B cell (primary cell): ENCODE data around the gene AGFG2. TPM values are rescaled to one million over a fixed set of nuclear protein-coding genes. Genes with fewer than 3 reads are reported as not detected.

Experiments used
- ATAC-seq: fragments of 200-7000 bp; cut with Tn5 transposase; one replicate; pipeline ENCODE4 v1.10.0; 2021; ENCODE audit warnings: low read depth, mild to moderate bottlenecking, moderate number of reproducible peaks, moderate library complexity
- CTCF ChIA-PET: fragments of 350-600 bp; sonication (Branson Sonifier 250); formaldehyde crosslinking; loops from one replicate; lab custom pipeline; 2021; ENCODE audit warnings: antibody characterized with exemption, inconsistent platforms; lab: Charles Lee
- POLR2A ChIA-PET: fragments of 350-600 bp; sonication (Branson Sonifier 250); formaldehyde crosslinking; loops from one replicate; lab custom pipeline; 2021; ENCODE audit warnings: antibody characterized with exemption; lab: Charles Lee
- DNase-seq: peaks from one replicate; pipeline ENCODE4 v3.0.0; 2013
- H2AFZ ChIP-seq: 2 replicates; pipeline ENCODE4 v1.6.1; 2012; ENCODE audit warnings: mild to moderate bottlenecking, low read depth, low read length; ENCODE audit not compliant: insufficient read depth, poor library complexity, severe bottlenecking
- H3K27ac ChIP-seq, 2 donors: 1 replicate in 1 of 2; 2 replicates in 1 of 2; pipeline ENCODE4 v1.5.1; 2012 to 2013; ENCODE audit warnings: low read length in 2 of 2, mild to moderate bottlenecking in 2 of 2, moderate library complexity in 1 of 2
- H3K27me3 ChIP-seq, 4 experiments: fragments of 200-600 bp in 1 of 4; sonication (generic) in 1 of 4; replicated peaks in 1 of 4; 1 replicate in 2 of 4; 2 replicates in 2 of 4; pipeline versions ENCODE4 v1.6.1 to v1.7.0; 2013 to 2016; ENCODE audit warnings: low read length in 3 of 4, mild to moderate bottlenecking in 2 of 4, mixed read lengths in 1 of 4, moderate library complexity in 1 of 4; ENCODE audit not compliant: insufficient read depth in 4 of 4, control insufficient read depth in 3 of 4; ENCODE audit errors: control extremely low read depth in 1 of 4
- H3K36me3 ChIP-seq, 2 experiments: replicated peaks in 1 of 2; 1 replicate in 1 of 2; 2 replicates in 1 of 2; pipeline versions ENCODE4 v1.6.1 to v1.7.1; 2013; ENCODE audit warnings: low read length in 1 of 2; ENCODE audit not compliant: insufficient read depth in 2 of 2, control insufficient read depth in 1 of 2; ENCODE audit errors: control extremely low read depth in 1 of 2, extremely low read depth in 1 of 2
- H3K4me1 ChIP-seq, 2 donors: fragments of 200-600 bp in 1 of 2; sonication (generic) in 1 of 2; 1 replicate in 1 of 2; 2 replicates in 1 of 2; pipeline versions ENCODE4 v1.5.1 to v1.6.1; 2013 to 2017; ENCODE audit warnings: low read length in 2 of 2; ENCODE audit not compliant: control insufficient read depth in 2 of 2, insufficient read depth in 2 of 2
- H3K4me2 ChIP-seq: replicated peaks from 2 replicates; pipeline ENCODE3; 2012; ENCODE audit warnings: mild to moderate bottlenecking, low read depth, low read length; ENCODE audit not compliant: poor library complexity, severe bottlenecking
- H3K4me3 ChIP-seq, 5 experiments: fragments of 200-600 bp in 1 of 5; sonication (generic) in 1 of 5; 1 replicate in 3 of 5; 2 replicates in 2 of 5; pipeline versions ENCODE4 v1.5.1 to v1.7.0; 2011 to 2016; ENCODE audit warnings: low read length in 4 of 5, mild to moderate bottlenecking in 4 of 5, low read depth in 2 of 5, control low read depth in 1 of 5, moderate library complexity in 1 of 5; ENCODE audit not compliant: insufficient read depth in 1 of 5; ENCODE audit errors: control extremely low read depth in 1 of 5, extremely low read depth in 1 of 5
- H3K79me2 ChIP-seq: fragments of 200-600 bp; sonication (generic); one replicate; pipeline ENCODE4 v1.6.0; 2016; ENCODE audit warnings: low read length; ENCODE audit not compliant: control insufficient read depth, insufficient read depth
- H3K9ac ChIP-seq: fragments of 200-600 bp; sonication (generic); 2 replicates; pipeline ENCODE4 v1.6.1; 2017; ENCODE audit warnings: mild to moderate bottlenecking, low read length, moderate library complexity
- H3K9me3 ChIP-seq, 3 donors: one replicate each; pipeline versions ENCODE4 v1.6.1 to v1.7.1; 2013; ENCODE audit warnings: low read length in 2 of 3; ENCODE audit not compliant: control insufficient read depth in 2 of 3, insufficient read depth in 1 of 3; ENCODE audit errors: control extremely low read depth in 1 of 3
- H4K20me1 ChIP-seq: 2 replicates; pipeline ENCODE4 v1.6.0; 2012; ENCODE audit warnings: mild to moderate bottlenecking, low read length; ENCODE audit not compliant: insufficient read depth, control insufficient read depth, poor library complexity, severe bottlenecking
- H3K27ac Mint-ChIP-seq: one replicate; pipeline ENCODE4 v1.8.0; 2021; ENCODE audit warnings: mixed read lengths
- H3K27me3 Mint-ChIP-seq: one replicate; pipeline ENCODE4 v1.8.0; 2021; ENCODE audit warnings: mixed read lengths
- H3K4me1 Mint-ChIP-seq: one replicate; pipeline ENCODE4 v1.8.0; 2021; ENCODE audit warnings: mixed read lengths
- H3K4me3 Mint-ChIP-seq: one replicate; pipeline ENCODE4 v1.8.0; 2021; ENCODE audit warnings: mixed read lengths
- H3K9me3 Mint-ChIP-seq: one replicate; pipeline ENCODE4 v1.8.0; 2022; ENCODE audit warnings: mixed read lengths; ENCODE audit not compliant: insufficient read depth
- EZH2 ChIP-seq: IDR thresholded peaks from 2 replicates; pipeline ENCODE4 v1.6.1; 2012; ENCODE audit warnings: borderline replicate concordance, low read depth, mild to moderate bottlenecking, moderate library complexity, low read length; ENCODE audit not compliant: insufficient read depth, poor library complexity, severe bottlenecking
- WGBS: methylation state at CpG from one replicate; pipeline ENCODE4 v1.1.5; 2013; ENCODE audit warnings: missing lambda C conversion rate; ENCODE audit not compliant: insufficient coverage; 5-methylcytosine and 5-hydroxymethylcytosine counted together
- intact Hi-C: fragments of 100-400 bp; cut with micrococcal nuclease; formaldehyde crosslinking; loops from one replicate; pipeline ENCODE4 v1.10.0; 2022
- polyA plus RNA-seq: library from polyadenylated mRNA; depleted of rRNA; stranded (reverse); fragments of >200 nt; gene quantifications from 2 replicates; pipeline ENCODE4 v1.2.3, GENCODE V29; 2012
- total RNA-seq, 2 donors: library from RNA; stranded (reverse); fragments of 120-200 nt in 1 of 2; gene quantifications; 1 replicate in 1 of 2; 2 replicates in 1 of 2; pipeline versions ENCODE4 v1.2.3 to v1.2.4, GENCODE V29; 2013 to 2022
- TF ChIP-seq, protein P1 (sequence below): fragments of 200-600 bp; IDR thresholded peaks from one replicate; pipeline ENCODE4 v1.8.0; 2022; ENCODE audit warnings: antibody characterized with exemption, mild to moderate bottlenecking

The AGFG2 gene
- total and polyA plus RNA-seq, 2 donors (not counting 1 experiment from before 2014, with no cell fraction given), result 11.0 TPM

DNA sequence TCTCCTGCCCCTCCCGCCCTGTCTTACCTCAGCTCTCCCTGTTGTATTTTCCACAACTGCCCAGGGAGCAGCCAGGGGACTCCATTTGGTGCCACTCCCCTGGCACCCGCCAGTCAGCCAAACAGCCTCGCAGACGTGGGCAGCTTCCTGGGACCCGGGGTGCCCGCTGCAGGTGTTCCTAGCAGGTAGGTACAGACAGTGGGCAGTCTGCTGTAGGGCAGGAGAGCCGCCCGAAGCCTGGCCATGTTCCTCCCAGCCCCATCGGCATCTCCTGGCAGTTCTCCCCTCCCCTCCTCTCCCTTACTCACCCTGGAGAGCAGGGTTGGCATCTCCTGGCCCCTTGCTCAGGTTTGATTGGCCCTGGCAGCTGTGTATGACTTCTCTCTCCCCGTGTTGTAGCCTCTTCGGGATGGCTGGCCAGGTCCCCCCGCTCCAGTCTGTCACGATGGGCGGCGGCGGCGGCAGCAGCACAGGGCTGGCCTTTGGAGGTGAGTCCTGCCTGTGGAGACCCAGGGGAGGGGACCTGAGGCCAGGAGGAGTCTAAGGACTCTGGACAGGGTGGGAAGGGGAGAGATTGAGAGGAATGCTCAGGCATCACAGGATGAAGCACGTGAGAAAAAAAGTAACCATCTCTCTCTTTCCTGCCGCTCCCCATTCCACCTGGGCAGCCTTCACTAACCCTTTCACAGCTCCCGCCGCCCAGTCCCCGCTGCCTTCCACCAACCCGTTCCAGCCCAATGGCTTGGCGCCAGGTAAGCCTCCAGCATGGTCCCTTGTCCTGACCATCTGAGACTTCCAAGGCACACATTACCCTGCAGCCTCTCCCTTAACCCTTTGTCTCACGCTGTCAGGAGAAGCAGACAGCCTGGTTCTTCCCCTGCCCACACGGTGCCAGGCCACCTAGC is 23.4 kb downstream of the AGFG2 start:
- Histone ChIP-seq H3K27ac (no peak overlapping the region), H3K27me3 (no peaks in the 10 kb centered on the region), H3K4me1 (peaks cover 6 to 14% of the 10 kb centered on the region in 2 donors), H4K20me1 (no peaks in the 10 kb centered on the region), H2AFZ (no peak overlapping the region), H3K4me3 (no peak overlapping the region), H3K9ac (no peak overlapping the region), H3K79me2 (no peaks in the 10 kb centered on the region), H3K36me3 (peaks cover 0 to 8% of the 10 kb centered on the region in 2 experiments), H3K9me3 (no peaks in the 10 kb centered on the region), H3K4me2 (no peak overlapping the region)
- ATAC-seq (no peak), DNase-seq (no peak)
- H3K27me3 Mint-ChIP-seq, result no peaks in the 10 kb centered on the region
- H3K27ac Mint-ChIP-seq, result no peak overlapping the region
- ChIA-PET POLR2A (no interaction called here), CTCF (interaction anchor here (1.0 to 9.8 kb wide), 10 partner anchors 8 to 162 kb away, joined by 3 to 226 read pairs (median 5); partner anchors contain the start of genes FBXO24, GIGYF1 and LRCH4)
- WGBS, result 96% methylated on average over 23 of the region's 26 CpGs
- no peak overlapping the region for H3K4me3 Mint-ChIP-seq
- no peak for TF ChIP-seq EZH2
- TF ChIP-seq, protein P1, sequence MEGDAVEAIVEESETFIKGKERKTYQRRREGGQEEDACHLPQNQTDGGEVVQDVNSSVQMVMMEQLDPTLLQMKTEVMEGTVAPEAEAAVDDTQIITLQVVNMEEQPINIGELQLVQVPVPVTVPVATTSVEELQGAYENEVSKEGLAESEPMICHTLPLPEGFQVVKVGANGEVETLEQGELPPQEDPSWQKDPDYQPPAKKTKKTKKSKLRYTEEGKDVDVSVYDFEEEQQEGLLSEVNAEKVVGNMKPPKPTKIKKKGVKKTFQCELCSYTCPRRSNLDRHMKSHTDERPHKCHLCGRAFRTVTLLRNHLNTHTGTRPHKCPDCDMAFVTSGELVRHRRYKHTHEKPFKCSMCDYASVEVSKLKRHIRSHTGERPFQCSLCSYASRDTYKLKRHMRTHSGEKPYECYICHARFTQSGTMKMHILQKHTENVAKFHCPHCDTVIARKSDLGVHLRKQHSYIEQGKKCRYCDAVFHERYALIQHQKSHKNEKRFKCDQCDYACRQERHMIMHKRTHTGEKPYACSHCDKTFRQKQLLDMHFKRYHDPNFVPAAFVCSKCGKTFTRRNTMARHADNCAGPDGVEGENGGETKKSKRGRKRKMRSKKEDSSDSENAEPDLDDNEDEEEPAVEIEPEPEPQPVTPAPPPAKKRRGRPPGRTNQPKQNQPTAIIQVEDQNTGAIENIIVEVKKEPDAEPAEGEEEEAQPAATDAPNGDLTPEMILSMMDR, result no peak
- H3K9me3 Mint-ChIP-seq, result no peaks in the 10 kb centered on the region
- intact Hi-C loops, result no loop called here
- peaks cover 13% of the 10 kb centered on the region for H3K4me1 Mint-ChIP-seq

DNA sequence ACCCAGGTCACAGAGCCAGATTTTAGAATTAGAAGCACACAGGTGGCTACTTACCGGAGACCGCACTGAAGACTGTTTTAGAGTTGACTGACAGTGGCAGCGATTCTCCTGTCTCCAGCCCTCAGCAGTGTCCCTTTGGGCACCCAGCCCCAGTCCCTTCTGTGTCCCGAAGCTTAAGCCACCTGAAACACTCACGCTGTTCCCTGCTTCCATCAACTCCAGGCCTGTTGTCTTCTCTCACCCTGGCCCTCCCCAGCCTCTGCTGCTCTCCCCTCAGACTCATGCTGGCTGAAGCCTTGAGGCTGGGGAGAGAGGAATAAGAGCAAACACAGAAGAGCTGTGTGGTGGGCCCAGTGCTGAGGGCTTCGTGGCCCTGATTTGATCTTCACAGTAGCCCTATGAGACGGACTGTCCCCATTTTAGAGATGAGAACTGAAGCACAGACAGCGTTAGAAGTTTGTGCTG is 24.1 kb downstream of the AGFG2 start:
- H3K27ac ChIP-seq, result no peak overlapping the region
- intact Hi-C loops, result no loop called here
- ChIA-PET POLR2A (interaction anchor here (1.6 kb wide), 1 partner anchor 26 kb away, joined by 4 read pairs; no protein-coding TSS in a partner anchor), CTCF (interaction anchor here (1.0 to 9.8 kb wide), 11 partner anchors 9 to 286 kb away, joined by 3 to 226 read pairs (median 5); partner anchors contain the start of genes FBXO24, GIGYF1, LRCH4 and POP7)
- no peaks in the 10 kb centered on the region for H4K20me1 ChIP-seq
- Mint-ChIP-seq H3K9me3 (no peaks in the 10 kb centered on the region), H3K4me1 (peaks cover 20% of the 10 kb centered on the region), H3K27ac (no peak overlapping the region), H3K4me3 (no peak overlapping the region), H3K27me3 (no peaks in the 10 kb centered on the region)
- H3K9ac ChIP-seq, result no peak overlapping the region
- peaks cover 0 to 8% of the 10 kb centered on the region in 2 experiments for H3K36me3 ChIP-seq
- H3K9me3 ChIP-seq, result no peaks in the 10 kb centered on the region
- no peak overlapping the region for H3K4me3 ChIP-seq
- no peaks in the 10 kb centered on the region for H3K27me3 ChIP-seq
- no peaks in the 10 kb centered on the region for H3K79me2 ChIP-seq
- no peak for DNase-seq
- 96% methylated on average over 7 of the region's 8 CpGs for WGBS
- peaks cover 13 to 21% of the 10 kb centered on the region in 2 donors for H3K4me1 ChIP-seq
- no peak for ATAC-seq
- H3K4me2 ChIP-seq, result no peak overlapping the region
- TF ChIP-seq EZH2, result no peak
- TF ChIP-seq, protein P1, result no peak
- H2AFZ ChIP-seq, result no peak overlapping the region
